B cell (primary cell): ENCODE measurements around the gene PMP22. TPM values are rescaled to one million over a fixed set of nuclear protein-coding genes. Genes with fewer than 3 reads are reported as not detected.

Source experiments
- ATAC-seq: fragments of 200-7000 bp; cut with Tn5 transposase; one replicate; pipeline ENCODE4 v1.10.0; 2021; ENCODE audit warnings: low read depth, mild to moderate bottlenecking, moderate number of reproducible peaks, moderate library complexity
- CTCF ChIA-PET: fragments of 350-600 bp; sonication (Branson Sonifier 250); formaldehyde crosslinking; loops from one replicate; lab custom pipeline; 2021; ENCODE audit warnings: antibody characterized with exemption, inconsistent platforms; lab: Charles Lee
- POLR2A ChIA-PET: fragments of 350-600 bp; sonication (Branson Sonifier 250); formaldehyde crosslinking; loops from one replicate; lab custom pipeline; 2021; ENCODE audit warnings: antibody characterized with exemption; lab: Charles Lee
- DNase-seq: peaks from one replicate; pipeline ENCODE4 v3.0.0; 2013
- H2AFZ ChIP-seq: 2 replicates; pipeline ENCODE4 v1.6.1; 2012; ENCODE audit warnings: mild to moderate bottlenecking, low read depth, low read length; ENCODE audit not compliant: insufficient read depth, poor library complexity, severe bottlenecking
- H3K27ac ChIP-seq, 2 donors: 1 replicate in 1 of 2; 2 replicates in 1 of 2; pipeline ENCODE4 v1.5.1; 2012 to 2013; ENCODE audit warnings: low read length in 2 of 2, mild to moderate bottlenecking in 2 of 2, moderate library complexity in 1 of 2
- H3K27me3 ChIP-seq, 4 experiments: fragments of 200-600 bp in 1 of 4; sonication (generic) in 1 of 4; replicated peaks in 1 of 4; 1 replicate in 2 of 4; 2 replicates in 2 of 4; pipeline versions ENCODE4 v1.6.1 to v1.7.0; 2013 to 2016; ENCODE audit warnings: low read length in 3 of 4, mild to moderate bottlenecking in 2 of 4, mixed read lengths in 1 of 4, moderate library complexity in 1 of 4; ENCODE audit not compliant: insufficient read depth in 4 of 4, control insufficient read depth in 3 of 4; ENCODE audit errors: control extremely low read depth in 1 of 4
- H3K36me3 ChIP-seq, 2 experiments: replicated peaks in 1 of 2; 1 replicate in 1 of 2; 2 replicates in 1 of 2; pipeline versions ENCODE4 v1.6.1 to v1.7.1; 2013; ENCODE audit warnings: low read length in 1 of 2; ENCODE audit not compliant: insufficient read depth in 2 of 2, control insufficient read depth in 1 of 2; ENCODE audit errors: control extremely low read depth in 1 of 2, extremely low read depth in 1 of 2
- H3K4me1 ChIP-seq, 2 donors: fragments of 200-600 bp in 1 of 2; sonication (generic) in 1 of 2; 1 replicate in 1 of 2; 2 replicates in 1 of 2; pipeline versions ENCODE4 v1.5.1 to v1.6.1; 2013 to 2017; ENCODE audit warnings: low read length in 2 of 2; ENCODE audit not compliant: control insufficient read depth in 2 of 2, insufficient read depth in 2 of 2
- H3K4me2 ChIP-seq: replicated peaks from 2 replicates; pipeline ENCODE3; 2012; ENCODE audit warnings: mild to moderate bottlenecking, low read depth, low read length; ENCODE audit not compliant: poor library complexity, severe bottlenecking
- H3K4me3 ChIP-seq, 5 experiments: fragments of 200-600 bp in 1 of 5; sonication (generic) in 1 of 5; 1 replicate in 3 of 5; 2 replicates in 2 of 5; pipeline versions ENCODE4 v1.5.1 to v1.7.0; 2011 to 2016; ENCODE audit warnings: low read length in 4 of 5, mild to moderate bottlenecking in 4 of 5, low read depth in 2 of 5, control low read depth in 1 of 5, moderate library complexity in 1 of 5; ENCODE audit not compliant: insufficient read depth in 1 of 5; ENCODE audit errors: control extremely low read depth in 1 of 5, extremely low read depth in 1 of 5
- H3K79me2 ChIP-seq: fragments of 200-600 bp; sonication (generic); one replicate; pipeline ENCODE4 v1.6.0; 2016; ENCODE audit warnings: low read length; ENCODE audit not compliant: control insufficient read depth, insufficient read depth
- H3K9ac ChIP-seq: fragments of 200-600 bp; sonication (generic); 2 replicates; pipeline ENCODE4 v1.6.1; 2017; ENCODE audit warnings: mild to moderate bottlenecking, low read length, moderate library complexity
- H3K9me3 ChIP-seq, 3 donors: one replicate each; pipeline versions ENCODE4 v1.6.1 to v1.7.1; 2013; ENCODE audit warnings: low read length in 2 of 3; ENCODE audit not compliant: control insufficient read depth in 2 of 3, insufficient read depth in 1 of 3; ENCODE audit errors: control extremely low read depth in 1 of 3
- H4K20me1 ChIP-seq: 2 replicates; pipeline ENCODE4 v1.6.0; 2012; ENCODE audit warnings: mild to moderate bottlenecking, low read length; ENCODE audit not compliant: insufficient read depth, control insufficient read depth, poor library complexity, severe bottlenecking
- H3K27ac Mint-ChIP-seq: one replicate; pipeline ENCODE4 v1.8.0; 2021; ENCODE audit warnings: mixed read lengths
- H3K27me3 Mint-ChIP-seq: one replicate; pipeline ENCODE4 v1.8.0; 2021; ENCODE audit warnings: mixed read lengths
- H3K4me1 Mint-ChIP-seq: one replicate; pipeline ENCODE4 v1.8.0; 2021; ENCODE audit warnings: mixed read lengths
- H3K4me3 Mint-ChIP-seq: one replicate; pipeline ENCODE4 v1.8.0; 2021; ENCODE audit warnings: mixed read lengths
- H3K9me3 Mint-ChIP-seq: one replicate; pipeline ENCODE4 v1.8.0; 2022; ENCODE audit warnings: mixed read lengths; ENCODE audit not compliant: insufficient read depth
- EZH2 ChIP-seq: IDR thresholded peaks from 2 replicates; pipeline ENCODE4 v1.6.1; 2012; ENCODE audit warnings: borderline replicate concordance, low read depth, mild to moderate bottlenecking, moderate library complexity, low read length; ENCODE audit not compliant: insufficient read depth, poor library complexity, severe bottlenecking
- WGBS: methylation state at CpG from one replicate; pipeline ENCODE4 v1.1.5; 2013; ENCODE audit warnings: missing lambda C conversion rate; ENCODE audit not compliant: insufficient coverage; 5-methylcytosine and 5-hydroxymethylcytosine counted together
- intact Hi-C: fragments of 100-400 bp; cut with micrococcal nuclease; formaldehyde crosslinking; loops from one replicate; pipeline ENCODE4 v1.10.0; 2022
- polyA plus RNA-seq: library from polyadenylated mRNA; depleted of rRNA; stranded (reverse); fragments of >200 nt; gene quantifications from 2 replicates; pipeline ENCODE4 v1.2.3, GENCODE V29; 2012
- total RNA-seq, 2 donors: library from RNA; stranded (reverse); fragments of 120-200 nt in 1 of 2; gene quantifications; 1 replicate in 1 of 2; 2 replicates in 1 of 2; pipeline versions ENCODE4 v1.2.3 to v1.2.4, GENCODE V29; 2013 to 2022
- TF ChIP-seq, protein P1 (sequence below): fragments of 200-600 bp; IDR thresholded peaks from one replicate; pipeline ENCODE4 v1.8.0; 2022; ENCODE audit warnings: antibody characterized with exemption, mild to moderate bottlenecking

PMP22 gene
- total and polyA plus RNA-seq, 2 donors (not counting 1 experiment from before 2014, with no cell fraction given) = 0.71 TPM; not detected in 1

DNA sequence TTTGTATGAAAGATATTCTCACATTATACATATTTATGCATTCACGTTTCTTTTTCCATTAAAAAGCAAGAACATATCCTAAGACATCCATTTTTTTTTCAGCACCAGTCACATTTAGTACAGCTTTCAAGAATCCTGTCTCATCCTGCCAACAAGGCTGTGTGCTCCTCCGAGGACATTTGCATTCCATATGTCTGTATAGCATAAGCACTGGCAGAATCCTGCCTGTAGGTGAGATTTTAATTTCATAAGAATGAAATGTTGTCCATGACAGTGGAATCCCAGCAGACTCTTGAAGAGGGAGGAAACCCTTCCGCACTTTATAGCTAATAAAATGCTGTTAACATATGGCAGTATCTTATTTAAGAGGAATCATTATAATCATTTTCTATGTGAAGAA lies 2.9 kb upstream of the PMP22 start:
- Mint-ChIP-seq H3K4me1 (no peaks in the 10 kb centered on the region), H3K27ac (no peak overlapping the region), H3K9me3 (no peaks in the 10 kb centered on the region), H3K27me3 (peaks cover 35% of the 10 kb centered on the region), H3K4me3 (no peak overlapping the region)
- WGBS = 40% methylated on average over 1 of the region's 3 CpGs
- Histone ChIP-seq H3K4me1 (no peaks in the 10 kb centered on the region), H3K9me3 (no peaks in the 10 kb centered on the region), H4K20me1 (no peaks in the 10 kb centered on the region), H3K27ac (no peak overlapping the region), H3K36me3 (no peaks in the 10 kb centered on the region), H2AFZ (no peak overlapping the region), H3K4me3 (no peak overlapping the region), H3K4me2 (no peak overlapping the region), H3K79me2 (no peaks in the 10 kb centered on the region), H3K9ac (no peak overlapping the region), H3K27me3 (peaks cover 0 to 8% (median 4%) of the 10 kb centered on the region in 4 experiments)
- DNase-seq (no peak), ATAC-seq (no peak)
- intact Hi-C loops = no loop called here
- TF ChIP-seq EZH2 = no peak
- TF ChIP-seq, protein P1, sequence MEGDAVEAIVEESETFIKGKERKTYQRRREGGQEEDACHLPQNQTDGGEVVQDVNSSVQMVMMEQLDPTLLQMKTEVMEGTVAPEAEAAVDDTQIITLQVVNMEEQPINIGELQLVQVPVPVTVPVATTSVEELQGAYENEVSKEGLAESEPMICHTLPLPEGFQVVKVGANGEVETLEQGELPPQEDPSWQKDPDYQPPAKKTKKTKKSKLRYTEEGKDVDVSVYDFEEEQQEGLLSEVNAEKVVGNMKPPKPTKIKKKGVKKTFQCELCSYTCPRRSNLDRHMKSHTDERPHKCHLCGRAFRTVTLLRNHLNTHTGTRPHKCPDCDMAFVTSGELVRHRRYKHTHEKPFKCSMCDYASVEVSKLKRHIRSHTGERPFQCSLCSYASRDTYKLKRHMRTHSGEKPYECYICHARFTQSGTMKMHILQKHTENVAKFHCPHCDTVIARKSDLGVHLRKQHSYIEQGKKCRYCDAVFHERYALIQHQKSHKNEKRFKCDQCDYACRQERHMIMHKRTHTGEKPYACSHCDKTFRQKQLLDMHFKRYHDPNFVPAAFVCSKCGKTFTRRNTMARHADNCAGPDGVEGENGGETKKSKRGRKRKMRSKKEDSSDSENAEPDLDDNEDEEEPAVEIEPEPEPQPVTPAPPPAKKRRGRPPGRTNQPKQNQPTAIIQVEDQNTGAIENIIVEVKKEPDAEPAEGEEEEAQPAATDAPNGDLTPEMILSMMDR = no peak
- POLR2A ChIA-PET = no interaction called here
- CTCF ChIA-PET = no interaction called here

DNA sequence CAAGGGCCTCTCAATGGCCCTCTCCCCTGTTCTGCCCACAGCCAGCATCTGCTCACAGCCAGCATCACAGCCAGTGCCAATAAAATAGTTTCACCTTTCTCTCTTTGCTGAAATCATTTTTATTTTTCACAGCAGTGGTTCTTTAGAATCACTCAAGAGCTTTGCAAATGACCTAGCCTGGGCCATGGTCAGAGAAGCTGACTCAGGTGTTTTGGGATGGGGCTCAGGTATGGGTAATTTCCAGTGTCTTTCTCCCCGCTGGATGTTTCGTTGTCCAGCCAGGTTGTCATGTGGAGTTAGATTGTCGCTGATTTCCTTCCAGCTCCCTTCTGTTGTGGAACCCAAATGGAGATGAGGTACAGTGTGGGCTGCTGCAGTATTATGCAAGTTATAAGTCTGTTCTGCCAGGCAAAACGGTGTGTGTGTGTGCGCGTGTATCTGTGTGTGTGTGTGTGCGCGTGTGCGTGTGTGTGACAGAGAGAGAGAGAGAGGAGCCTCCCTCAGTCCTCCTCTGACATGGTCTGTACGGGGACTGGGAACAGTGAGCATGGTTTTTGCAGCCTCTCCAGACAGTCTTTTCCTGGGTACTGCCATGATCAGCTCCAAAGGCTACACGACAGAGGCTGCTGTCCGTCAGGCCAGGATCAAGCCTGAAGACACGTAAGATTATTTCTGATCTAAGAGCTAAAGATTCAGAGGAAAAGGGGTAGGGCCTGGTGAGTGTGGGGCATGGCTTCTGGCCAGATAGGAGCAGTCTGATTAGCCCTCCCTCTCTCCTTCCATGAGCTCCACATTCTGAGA lies 1.4 kb upstream of the PMP22 start:
- H3K4me3 ChIP-seq = no peak overlapping the region
- peaks cover 0 to 6% (median 0%) of the 10 kb centered on the region in 3 donors for H3K9me3 ChIP-seq
- H3K4me1 ChIP-seq = no peaks in the 10 kb centered on the region
- Mint-ChIP-seq H3K27me3 (peaks cover 41% of the 10 kb centered on the region), H3K4me3 (no peak overlapping the region), H3K4me1 (peaks cover 1% of the 10 kb centered on the region), H3K9me3 (no peaks in the 10 kb centered on the region), H3K27ac (no peak overlapping the region)
- H3K27ac ChIP-seq = no peak overlapping the region
- ChIA-PET CTCF (interaction anchor here (1.0 to 1.6 kb wide), 3 partner anchors 8 to 1670 kb away, joined by 3 to 5 read pairs (median 3); no protein-coding TSS in a partner anchor), POLR2A (no interaction called here)
- H3K36me3 ChIP-seq = no peaks in the 10 kb centered on the region
- intact Hi-C loops = no loop called here
- H3K27me3 ChIP-seq = peaks cover 0 to 19% (median 11%) of the 10 kb centered on the region in 4 experiments
- no peak overlapping the region for H2AFZ ChIP-seq
- WGBS = 92% methylated on average over 13 of the region's 13 CpGs
- ATAC-seq (no peak), DNase-seq (no peak)
- H3K4me2 ChIP-seq = no peak overlapping the region
- H3K9ac ChIP-seq = no peak overlapping the region
- H3K79me2 ChIP-seq = no peaks in the 10 kb centered on the region
- TF ChIP-seq, protein P1 = no peak
- TF ChIP-seq EZH2 = no peak
- H4K20me1 ChIP-seq = no peaks in the 10 kb centered on the region
